Epithelial cell of alveolus of lung (primary cell): Measurements from ENCODE around the gene RPS8. TPM values are rescaled to one million over a fixed set of nuclear protein-coding genes. Genes with fewer than 3 reads are reported as not detected.

Experiments used
- total RNA-seq: library from RNA; depleted of rRNA; stranded (reverse); fragments of >200 nt; gene quantifications from 2 replicates; pipeline ENCODE4 v1.2.1, GENCODE V29; 2015

Gene RPS8
- total RNA-seq = 2,664 and 4,024 TPM in 2 replicates

DNA sequence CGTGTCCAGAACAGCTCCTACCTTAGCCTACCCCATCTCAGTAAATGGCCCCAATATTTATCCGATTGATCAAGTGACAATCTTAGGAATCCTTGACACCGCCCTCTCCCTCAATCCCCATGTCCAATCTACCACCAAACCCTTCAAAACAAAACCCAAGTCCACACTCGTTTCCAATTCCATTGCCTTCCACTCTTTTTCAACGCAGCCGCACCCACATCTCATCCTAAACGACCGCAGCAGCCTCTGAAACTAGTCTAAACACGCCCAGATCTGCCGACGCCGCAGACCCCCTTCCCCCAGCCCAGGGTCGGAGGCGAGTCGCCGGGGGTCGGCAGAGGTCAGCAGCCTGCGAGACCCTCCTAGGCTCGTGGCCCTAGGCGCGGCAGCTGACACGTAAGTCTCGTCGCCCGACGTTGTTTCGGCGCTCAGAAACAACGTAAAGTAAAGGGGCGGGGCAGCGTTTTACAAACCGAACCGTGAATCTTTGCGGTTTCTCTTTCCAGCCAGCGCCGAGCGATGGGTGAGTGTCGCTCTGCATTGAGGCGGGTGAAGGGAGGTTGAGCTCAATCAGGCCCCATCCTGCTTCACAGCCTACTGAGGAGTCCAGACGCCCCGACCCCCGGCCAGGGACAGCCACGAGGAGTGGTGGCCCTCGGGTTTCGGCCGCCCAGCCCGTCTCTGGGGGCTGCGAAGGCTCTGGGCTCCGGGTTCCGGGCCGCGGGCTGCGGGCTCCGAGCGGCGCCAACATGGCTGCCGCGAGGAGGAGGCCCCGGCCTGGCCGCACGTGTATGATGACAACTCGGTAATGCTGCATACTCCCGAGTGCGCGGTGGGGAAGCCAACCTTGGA, at the start of gene RPS8:
TSS of gene RPS8 (plus strand) at position 463 of the 852 bp plus-strand sequence. CDS start at position 520, 57 bp downstream.

GRCh38 chr1:44730741-44731512, 44.4 kb upstream of the RPS8 start, which contains the start of gene RNU5D-1:
Gene RNU5D-1, minus strand, starts transcription at chr1:44731170.

GRCh38 chr1:44739307-44740178, 35.8 kb upstream of the RPS8 start, which contains the start of gene KIF2C:
Gene KIF2C, plus strand, starts transcription at chr1:44739837. Its CDS starts 96 bp downstream, at chr1:44739933.

DNA sequence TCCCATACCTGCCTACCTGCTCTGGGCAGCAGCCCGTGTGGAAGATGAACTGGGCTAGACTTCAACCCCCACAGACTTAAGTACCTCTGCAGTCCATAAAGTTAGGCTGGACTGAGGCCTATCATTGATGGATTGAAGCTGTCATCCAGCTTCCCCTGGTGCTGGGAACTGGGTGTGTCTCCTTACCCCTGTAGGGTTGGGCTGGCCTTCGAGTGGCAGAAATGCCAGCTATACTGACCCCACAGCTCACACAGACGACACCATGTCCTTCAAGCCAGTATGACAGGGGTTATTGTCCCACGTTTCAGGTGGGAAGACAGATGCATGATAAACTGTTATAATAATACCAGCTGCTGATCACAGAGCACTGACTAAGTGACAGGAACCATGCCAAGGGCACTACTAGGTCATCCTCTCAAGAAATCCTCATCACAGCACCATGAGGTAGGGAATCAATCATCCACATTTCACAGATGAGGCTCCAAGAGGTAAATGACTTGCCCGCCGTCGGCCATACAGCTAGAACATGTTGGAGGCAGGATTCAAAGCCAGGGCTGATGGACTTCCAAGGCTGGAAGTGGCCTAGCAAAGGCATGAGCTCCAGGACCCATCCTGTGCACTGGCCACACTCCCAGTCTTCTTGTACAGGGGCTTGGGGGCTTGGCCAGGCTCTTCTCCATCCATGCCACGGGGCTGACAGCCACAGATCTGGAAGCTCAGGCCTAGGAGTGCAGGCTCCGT, 12.9 kb downstream of the RPS8 start, which contains the start of gene BEST4:
TSS of gene BEST4 (minus strand) at position 51 of the 741 bp plus-strand sequence. CDS start 465 bp downstream, outside the sequence.

GRCh38 chr1:44799770-44800584, 24.6 kb downstream of the RPS8 start, which contains the start of gene PLK3:
Gene PLK3, plus strand, starts transcription at chr1:44800377. Its CDS starts 87 bp downstream, at chr1:44800464.

DNA sequence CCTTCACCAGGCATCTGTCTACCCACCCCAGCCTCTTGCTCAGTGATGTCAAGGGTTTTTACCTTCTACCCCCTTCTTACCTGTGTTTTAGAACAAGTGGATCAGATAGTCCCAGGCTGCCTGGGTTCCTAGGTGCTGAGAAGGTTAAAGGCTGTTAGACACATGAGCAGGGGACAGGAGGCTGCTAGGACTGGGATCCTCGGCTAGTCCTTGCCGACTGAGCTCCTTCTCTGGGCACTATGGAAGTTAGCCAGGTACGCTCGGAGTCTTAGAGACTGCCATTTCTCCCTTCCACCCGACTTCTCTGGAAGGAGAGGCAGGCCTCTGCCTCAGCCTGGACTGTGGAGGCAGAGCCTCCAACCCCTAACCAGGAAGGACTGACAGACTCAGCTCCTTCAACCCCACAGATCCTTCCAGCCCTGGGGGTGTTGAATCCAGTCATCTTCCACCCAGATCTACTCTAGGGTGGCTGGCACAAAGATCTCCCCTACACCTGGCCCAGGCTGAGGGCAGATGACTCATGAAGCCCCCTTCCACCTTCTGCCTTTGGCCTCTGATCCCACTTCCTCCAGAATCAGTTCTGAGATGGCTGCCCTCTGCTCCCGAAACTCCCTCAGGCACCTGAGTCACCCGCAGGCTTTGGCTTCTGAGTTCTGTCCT, 31.5 kb downstream of the RPS8 start, which contains the start of gene DYNLT4:
TSS of gene DYNLT4 (minus strand) at position 648 of the 660 bp plus-strand sequence. CDS start 683 bp downstream, outside the sequence.

GRCh38 chr1:44808063-44808937, 33.0 kb downstream of the RPS8 start, which contains the start of gene BTBD19:
Gene BTBD19, plus strand, starts transcription at chr1:44808523. Its CDS starts 298 bp downstream, at chr1:44808821.

Other genes starting within 250 kb of the RPS8 start
- gene TMEM53, start 101.1 kb upstream of the RPS8 start, total RNA-seq = 7.9 and 17.6 TPM in 2 replicates
- 1.2 TPM in 1 of 2 replicates, not detected in the other for gene ARMH1, start 100.8 kb upstream of the RPS8 start, total RNA-seq
- not detected in 2 replicates for gene RNU5D-1, start 44.4 kb upstream of the RPS8 start, total RNA-seq
- 19.3 and 40.6 TPM in 2 replicates for gene KIF2C, start 35.7 kb upstream of the RPS8 start, total RNA-seq
- gene BEST4, start 12.6 kb downstream of the RPS8 start, total RNA-seq = not detected in 2 replicates
- gene PLK3, start 24.8 kb downstream of the RPS8 start, total RNA-seq = 13.1 and 32.3 TPM in 2 replicates
- not detected in 2 replicates for gene DYNLT4, start 31.8 kb downstream of the RPS8 start, total RNA-seq
- 4.9 and 11.3 TPM in 2 replicates for gene BTBD19, start 33.0 kb downstream of the RPS8 start, total RNA-seq
- gene PTCH2, start 67.7 kb downstream of the RPS8 start, total RNA-seq = 0.13 TPM in 1 of 2 replicates, not detected in the other
- 15.6 and 28.7 TPM in 2 replicates for gene EIF2B3, start 211.1 kb downstream of the RPS8 start, total RNA-seq
- gene HECTD3, start 235.8 kb downstream of the RPS8 start, total RNA-seq = 21.2 and 26.6 TPM in 2 replicates
- gene UROD, start 236.7 kb downstream of the RPS8 start, total RNA-seq = 92.5 and 128 TPM in 2 replicates